Measurements from ENCODE around the gene ATP6V1B1.
"Not testable (repeated sequence)": the region's sequence is repeated elsewhere in the genome, so short reads cannot be mapped to it uniquely, and the experiment has no call there.

ATP6V1B1 gene

DNA sequence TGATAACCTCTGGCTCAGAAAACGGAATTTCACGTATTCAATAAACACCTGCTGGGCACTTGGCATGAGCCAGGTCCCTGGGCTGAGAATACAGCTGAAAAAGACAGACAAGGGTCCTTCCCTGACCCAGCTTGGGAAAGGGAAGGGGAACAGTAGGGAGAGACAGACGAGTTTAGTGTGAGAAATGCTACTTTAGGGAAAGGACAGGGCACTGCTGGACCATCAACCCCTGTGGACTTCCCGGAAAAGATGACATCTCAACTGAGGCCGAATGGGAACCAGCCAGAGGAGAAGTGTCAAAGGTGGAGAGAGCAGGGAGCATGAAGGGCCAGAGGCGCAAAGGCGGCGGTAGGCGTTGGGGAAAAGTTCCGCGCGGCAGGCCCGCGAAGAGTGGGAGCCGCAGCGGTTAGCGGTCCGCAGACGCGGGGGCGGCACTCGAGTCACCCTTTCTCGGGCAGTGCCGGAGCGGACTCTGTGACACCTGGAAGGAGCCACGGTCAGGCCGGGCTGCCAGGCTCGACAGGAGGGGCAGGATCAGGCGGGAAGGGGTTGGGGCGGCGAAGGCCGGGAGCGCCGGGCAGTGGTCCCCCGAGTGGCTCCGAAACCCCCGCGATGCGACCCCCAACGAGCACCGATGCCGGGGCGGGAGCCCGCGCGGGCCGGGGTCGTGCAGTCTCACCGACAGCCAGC lies 58.5 kb downstream of the ATP6V1B1 start:
- no peak for DNase-seq

- DNase-seq = peak; percentile 69
These were observed 59.2 kb downstream of the ATP6V1B1 start, which contains the start of gene TEX261 for GRCh38 chr2:70994699-70995425. Gene TEX261 (minus strand): TSS chr2:70994873. CDS start chr2:70994757, 116 bp downstream.

DNA sequence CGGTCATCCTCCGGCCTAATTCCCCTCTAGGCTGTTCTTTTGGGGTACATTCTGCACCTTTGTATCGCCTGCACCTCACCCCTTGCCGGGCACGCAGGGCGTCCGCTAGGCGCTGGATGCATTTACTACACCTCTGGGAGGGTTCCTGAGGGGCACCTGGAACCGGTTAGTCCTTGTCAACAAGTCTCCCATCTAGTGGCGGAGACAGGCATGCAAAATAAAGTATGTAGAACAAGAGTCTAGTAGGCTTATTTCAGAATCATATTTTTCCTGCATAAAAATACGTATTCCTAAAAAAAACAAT lies 59.7 kb downstream of the ATP6V1B1 start:
- DNase-seq = peak; percentile 11

- not testable (repeated sequence) for DNase-seq
These were observed 63.2 kb downstream of the ATP6V1B1 start for GRCh38 chr2:70998885-70999284.

DNA sequence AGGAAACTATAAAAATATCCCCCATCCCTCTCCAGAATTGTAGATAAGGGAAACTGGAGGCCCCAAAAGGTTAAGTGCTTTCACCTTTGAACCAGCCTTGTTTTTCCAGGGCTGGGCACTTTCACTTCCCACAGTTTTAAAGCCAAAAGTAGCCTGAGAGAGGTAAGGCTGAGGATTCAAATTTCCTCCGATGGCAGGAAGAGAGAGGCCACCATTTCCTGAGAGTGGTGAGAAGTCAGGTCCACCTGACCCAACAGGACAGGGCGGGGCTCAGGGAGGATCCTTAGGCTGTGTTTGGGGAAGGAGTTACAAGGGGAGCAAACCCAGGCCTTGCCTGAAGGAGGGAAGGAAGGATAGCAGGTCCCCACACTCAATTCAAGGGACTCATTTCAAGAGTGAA lies 63.7 kb downstream of the ATP6V1B1 start:
- no peak for DNase-seq

GRCh38 chr2:70999931-71000330 lies 64.2 kb downstream of the ATP6V1B1 start:
- DNase-seq = not testable (repeated sequence)

- DNase-seq = no peak
These were observed 65.3 kb downstream of the ATP6V1B1 start for GRCh38 chr2:71000780-71001591.

GRCh38 chr2:71001592-71001927 lies 65.9 kb downstream of the ATP6V1B1 start:
- no peak for DNase-seq

DNA sequence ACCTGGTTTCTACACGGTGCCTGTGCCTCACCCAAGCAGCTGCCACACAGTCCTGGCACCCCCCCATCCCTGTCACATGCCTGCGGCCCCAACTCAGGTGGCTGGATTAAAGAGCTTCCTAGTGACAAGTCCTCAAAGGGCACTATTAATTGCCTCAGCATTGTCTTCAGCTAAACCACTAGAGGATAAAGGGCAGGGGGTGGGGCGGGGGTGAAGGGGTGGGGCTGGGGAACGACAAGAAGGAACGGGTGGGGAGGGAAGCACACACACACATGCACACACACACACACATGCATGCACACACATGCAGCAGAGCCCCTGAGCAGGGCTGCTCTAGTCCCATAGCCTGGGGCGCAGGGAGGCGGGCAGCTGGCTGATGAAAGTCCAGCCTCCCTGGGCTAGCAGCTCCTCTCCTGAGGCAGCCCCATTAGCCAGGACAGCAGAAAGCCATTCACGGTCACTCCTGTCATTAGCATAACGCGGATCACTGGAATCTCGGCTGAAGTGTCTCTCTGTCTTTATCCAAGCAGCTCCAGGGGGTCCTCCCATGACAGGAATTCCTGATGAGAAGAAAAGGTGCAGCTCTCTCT lies 66.4 kb downstream of the ATP6V1B1 start:
- no peak for DNase-seq

DNA sequence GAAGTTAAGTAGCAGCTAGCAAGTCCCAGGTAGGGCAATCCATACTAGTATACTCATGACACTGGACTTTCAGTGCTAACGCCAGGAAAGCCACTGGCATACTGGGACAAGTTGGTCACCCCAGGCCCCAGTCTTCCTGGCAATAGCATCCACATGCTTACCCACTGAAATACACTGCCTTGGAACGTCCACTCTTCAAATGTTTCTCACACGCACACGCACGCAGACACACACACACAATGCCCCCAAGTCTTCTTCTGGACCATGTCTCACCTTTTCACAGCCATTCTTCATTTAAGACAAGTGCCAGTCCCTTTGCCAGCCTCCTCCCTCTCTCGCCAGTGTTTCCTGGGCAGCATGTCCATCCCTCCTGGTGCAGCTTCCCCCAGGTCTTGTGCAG lies 67.7 kb downstream of the ATP6V1B1 start:
- no peak for DNase-seq

GRCh38 chr2:71003966-71004755 lies 68.5 kb downstream of the ATP6V1B1 start:
- DNase-seq = no peak

DNA sequence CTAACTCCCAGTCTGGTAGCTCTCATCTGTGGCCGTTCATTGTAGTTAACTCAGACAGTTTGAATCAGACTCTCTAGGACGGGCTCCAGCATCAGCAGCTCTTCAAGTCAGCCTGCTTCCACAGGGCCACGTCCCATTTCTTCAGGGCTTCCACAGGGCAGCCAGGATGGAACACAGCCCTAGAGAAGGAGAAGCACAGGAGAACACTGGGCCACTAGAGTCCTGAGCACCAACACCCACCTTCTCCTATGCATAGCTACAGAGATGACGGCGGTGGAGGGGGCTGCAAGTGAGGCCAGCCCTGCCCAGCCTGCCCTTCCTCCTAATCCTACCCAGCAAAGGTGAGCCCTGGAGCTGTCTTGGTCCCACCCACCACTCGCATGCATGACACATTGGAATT lies 69.2 kb downstream of the ATP6V1B1 start:
- no peak for DNase-seq

GRCh38 chr2:71005271-71006202 lies 69.8 kb downstream of the ATP6V1B1 start:
- no peak for DNase-seq

DNA sequence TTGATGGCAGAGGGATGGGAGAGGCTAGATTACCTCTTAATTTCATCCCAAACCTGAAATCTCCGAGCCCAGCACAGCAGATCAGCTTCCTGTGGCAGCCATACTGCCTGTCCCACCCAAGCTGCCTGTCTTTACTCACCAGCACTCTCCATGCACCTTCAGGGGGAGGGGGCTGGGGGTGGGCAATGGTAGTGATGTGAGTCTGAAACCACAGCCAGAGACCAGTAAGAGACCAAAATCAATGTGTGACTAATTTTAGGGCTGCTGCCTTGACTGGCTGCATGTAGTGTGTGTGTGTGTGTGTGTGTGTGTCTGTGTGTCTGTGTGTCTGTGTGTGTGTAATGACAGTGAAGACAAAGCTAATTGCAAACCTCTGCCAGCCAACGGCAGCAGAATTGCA lies 70.6 kb downstream of the ATP6V1B1 start:
- no peak for DNase-seq

GRCh38 chr2:71006955-71007799 lies 71.5 kb downstream of the ATP6V1B1 start:
- no peak for DNase-seq

- no peak for DNase-seq
These were observed 72.6 kb downstream of the ATP6V1B1 start for GRCh38 chr2:71008342-71008741.

DNA sequence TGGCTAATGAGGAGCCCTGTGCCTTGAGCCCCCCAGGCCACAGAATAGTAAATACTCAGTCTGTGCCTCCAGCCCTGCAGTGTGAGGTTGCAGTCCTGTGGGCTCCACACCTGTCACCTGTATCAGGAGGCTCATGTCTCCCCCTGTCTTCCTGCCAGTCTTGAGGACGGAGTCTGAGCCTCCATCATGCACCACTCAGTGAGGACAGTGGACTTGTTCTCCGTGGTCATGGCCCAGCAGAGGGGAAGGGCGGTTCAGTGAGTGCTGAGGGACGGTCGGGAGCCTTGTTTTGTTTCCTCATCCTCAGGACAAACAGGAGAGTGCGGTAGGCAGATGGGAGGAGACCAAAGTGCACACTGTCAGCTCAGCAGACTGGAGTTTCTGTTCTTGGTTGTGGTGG lies 76.1 kb downstream of the ATP6V1B1 start:
- DNase-seq = not testable (repeated sequence)

Measured in DMS 273 treated with DMSO at 0.1 percent for 48 hours (cell line).